HG03139 (cell line): ENCODE results near the gene ACYP2.

ENCODE experiments used
- ATAC-seq: cut with Tn5 transposase; IDR thresholded peaks from one replicate; pipeline ENCODE4 v1.9.1; 2021; ENCODE audit not compliant: unreplicated experiment

ACYP2 gene

GRCh38 chr2:54212456-54212855, 97.0 kb downstream of the ACYP2 start:
- no peak for ATAC-seq

GRCh38 chr2:54213082-54213481, 97.7 kb downstream of the ACYP2 start:
- ATAC-seq: no peak

DNA sequence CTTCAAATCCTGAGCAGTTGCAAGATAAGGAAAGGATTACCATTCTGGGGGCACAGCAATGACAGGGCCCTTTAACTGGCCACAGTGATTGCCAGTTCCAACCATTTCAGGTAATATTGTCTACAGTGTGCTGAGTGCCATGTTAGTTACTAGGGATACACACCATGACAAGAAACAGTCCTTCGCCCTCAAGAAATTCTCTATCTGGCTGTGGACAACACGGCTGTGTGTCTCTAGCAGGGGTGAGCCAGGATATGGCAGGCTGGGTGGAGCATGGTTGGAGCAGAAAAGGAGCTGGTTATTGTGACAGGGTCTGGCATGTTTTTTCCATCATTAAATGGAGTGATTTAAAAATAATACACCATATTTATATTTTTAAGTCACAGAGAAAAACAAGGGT, 109.6 kb downstream of the ACYP2 start:
- ATAC-seq: no peak

GRCh38 chr2:54226260-54226659, 110.8 kb downstream of the ACYP2 start:
- ATAC-seq: no peak

DNA sequence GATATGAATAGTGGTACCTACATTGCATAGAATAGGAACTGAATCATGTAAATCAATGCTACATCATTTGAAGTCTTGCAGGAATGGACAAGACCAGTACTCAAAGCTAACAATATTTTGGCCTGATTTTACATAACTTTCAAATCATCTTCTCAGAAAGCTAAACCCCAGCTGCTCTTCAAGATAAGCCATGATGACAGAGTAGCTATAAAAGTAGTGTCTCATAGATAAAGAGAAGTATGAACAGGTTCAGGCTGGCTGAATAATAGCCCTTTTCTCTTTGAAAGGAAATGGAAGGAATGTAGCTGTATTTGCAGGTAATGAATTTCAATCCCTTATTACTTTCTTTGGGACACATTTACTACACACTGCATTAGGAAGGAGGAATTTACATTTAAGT, 112.4 kb downstream of the ACYP2 start:
- ATAC-seq: no peak

- ATAC-seq: no peak
These were observed 113.5 kb downstream of the ACYP2 start for GRCh38 chr2:54228945-54229344.

GRCh38 chr2:54233832-54234649, 118.6 kb downstream of the ACYP2 start:
- ATAC-seq: no peak

- no peak for ATAC-seq
These were observed 122.0 kb downstream of the ACYP2 start for GRCh38 chr2:54237428-54237827.

GRCh38 chr2:54239427-54239826, 124.0 kb downstream of the ACYP2 start:
- no peak for ATAC-seq

DNA sequence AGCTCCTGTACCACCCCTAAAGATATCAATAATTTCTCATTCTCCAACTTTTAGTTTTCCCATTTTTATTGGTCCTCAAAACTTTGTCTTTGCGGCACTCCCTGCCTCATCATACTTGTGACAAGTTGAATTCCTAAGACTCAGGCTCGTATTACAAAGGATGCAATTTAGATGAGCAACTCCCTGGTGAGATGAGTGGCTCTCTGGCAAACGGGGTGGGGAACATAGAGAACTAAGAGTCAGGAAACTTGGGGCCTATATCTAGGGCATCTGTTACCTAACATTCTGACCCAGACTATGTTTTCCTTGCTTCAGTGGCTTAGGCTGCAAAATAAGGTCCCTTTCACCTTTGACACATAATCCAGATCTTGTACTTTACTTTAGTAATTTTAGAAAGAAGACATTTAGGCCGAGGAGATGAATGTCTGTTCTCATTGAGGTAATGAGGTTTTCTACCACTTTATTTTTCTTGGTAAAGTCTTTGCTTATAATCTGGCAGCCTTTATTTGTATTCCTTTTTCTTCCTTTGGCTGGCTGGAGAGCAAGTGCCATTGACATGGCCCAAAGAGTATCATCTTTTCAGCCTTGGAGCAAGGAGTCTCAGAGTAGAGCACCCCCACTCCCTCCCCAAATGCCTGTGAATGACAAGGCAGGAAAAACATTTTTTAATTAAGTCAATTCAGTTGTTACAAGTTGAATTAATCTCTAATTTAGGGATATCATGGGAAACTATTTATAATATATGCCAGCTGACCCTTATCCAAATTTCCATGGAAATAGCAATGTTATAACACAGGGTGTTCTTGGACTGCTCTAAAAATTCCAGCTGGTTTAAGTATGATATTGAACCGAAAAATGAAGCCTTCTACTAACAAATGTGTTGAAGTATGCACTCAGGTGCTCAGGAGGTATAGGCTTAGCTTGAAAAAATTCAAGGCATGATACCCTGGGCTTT, 125.4 kb downstream of the ACYP2 start:
- no peak for ATAC-seq

- ATAC-seq: no peak
These were observed 131.7 kb downstream of the ACYP2 start for GRCh38 chr2:54247115-54247514.

GRCh38 chr2:54249629-54250028, 134.2 kb downstream of the ACYP2 start:
- ATAC-seq: no peak

DNA sequence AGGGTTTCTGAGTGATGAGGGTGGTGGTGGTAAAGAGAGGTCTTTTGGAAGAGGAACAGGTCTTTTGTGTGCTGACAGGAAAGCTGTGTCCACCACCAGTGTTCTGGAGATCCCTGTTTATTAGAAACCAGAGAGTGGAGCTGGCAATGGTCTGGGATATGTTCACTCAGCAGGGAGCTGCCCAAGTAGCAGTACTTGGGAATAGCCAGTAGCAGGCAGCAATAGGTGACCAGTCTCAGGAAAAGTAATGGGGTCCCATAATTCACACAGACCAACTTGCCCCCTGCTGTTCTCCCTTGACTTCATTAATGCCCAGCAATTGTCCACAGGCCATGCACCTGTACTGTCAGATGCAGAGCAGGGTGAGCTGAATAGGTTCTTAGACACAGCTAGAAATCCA, 138.8 kb downstream of the ACYP2 start:
- ATAC-seq: no peak

- no peak for ATAC-seq
These were observed 140.0 kb downstream of the ACYP2 start for GRCh38 chr2:54255230-54256090.

DNA sequence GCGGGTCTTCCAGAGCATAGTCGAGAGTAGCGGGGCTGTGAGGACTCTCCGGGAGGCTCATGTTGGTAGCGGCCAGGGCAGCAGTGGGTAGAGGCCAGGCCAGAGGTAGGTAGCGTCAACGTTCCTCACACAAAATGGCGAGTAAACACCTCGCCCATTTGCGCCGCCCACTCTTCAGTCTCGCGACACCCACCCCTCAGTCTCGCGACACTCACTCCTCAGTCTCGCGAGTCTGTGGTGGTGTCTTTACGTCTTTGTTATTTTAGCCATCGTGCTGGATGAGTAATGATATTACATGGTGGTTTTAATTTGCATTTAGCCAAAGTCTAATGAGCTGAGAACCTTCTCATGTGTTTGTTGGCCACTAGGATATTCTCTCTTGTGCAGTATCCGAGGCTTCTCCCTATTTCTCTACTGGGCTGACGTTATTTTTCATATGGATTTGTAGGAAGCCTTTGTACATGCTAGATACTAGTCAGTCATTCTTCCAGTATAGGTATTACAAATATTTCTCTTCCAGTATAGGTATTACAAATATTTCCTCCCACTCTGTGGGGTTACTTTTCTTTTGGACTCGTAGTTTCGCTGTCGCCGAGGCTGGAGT, 140.8 kb downstream of the ACYP2 start, which contains the start of gene TSPYL6:
TSPYL6 (minus strand) TSS at position 139 of the 604 bp plus-strand sequence; CDS start at position 61, 78 bp downstream.
- ATAC-seq: no peak

- ATAC-seq: no peak
These were observed 142.8 kb downstream of the ACYP2 start for GRCh38 chr2:54258166-54258565.

DNA sequence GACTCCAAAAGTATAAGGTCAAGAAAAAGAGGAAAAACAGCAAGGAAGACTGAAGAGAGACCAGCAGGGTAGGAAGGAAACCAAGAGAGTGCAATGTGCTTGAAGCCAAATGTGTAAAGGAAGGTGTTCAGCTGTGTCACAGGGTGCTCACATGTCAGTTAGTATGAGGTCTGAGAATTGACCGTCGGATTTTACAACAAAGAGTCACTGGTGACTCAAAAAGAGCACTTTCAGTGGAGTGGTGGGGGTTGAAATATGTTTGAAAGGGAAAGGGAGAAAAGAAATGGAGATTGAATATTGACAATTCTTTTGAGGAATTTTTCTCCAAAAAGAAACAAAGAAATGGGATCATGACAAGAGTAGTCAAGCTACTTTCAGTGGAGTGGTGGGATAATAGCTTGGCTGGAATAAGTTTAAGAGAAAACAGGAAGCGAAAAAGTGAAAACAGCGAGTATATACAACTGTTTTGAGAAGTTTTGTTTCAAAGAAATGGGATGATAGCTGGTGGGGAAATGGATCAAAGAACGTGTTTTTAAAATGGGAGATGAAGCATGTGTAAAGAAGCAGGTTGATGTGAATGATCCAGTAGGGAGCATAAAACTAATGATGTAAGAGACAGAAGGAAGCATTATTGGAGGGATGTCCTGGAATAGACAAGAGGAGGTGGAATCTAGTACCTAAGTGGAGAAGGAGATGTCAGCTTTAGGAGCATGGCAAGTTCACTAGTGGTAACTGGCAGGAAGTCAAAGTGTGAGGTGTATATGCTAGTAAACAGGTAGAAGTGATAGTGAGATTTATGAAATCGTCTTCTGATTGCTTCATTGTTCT, 144.2 kb downstream of the ACYP2 start:
- no peak for ATAC-seq

- no peak for ATAC-seq
These were observed 144.8 kb downstream of the ACYP2 start for GRCh38 chr2:54260241-54260595.

GRCh38 chr2:54261537-54261936, 146.1 kb downstream of the ACYP2 start:
- no peak for ATAC-seq
